Right atrium auricular region (tissue), 2 donors: Measurements from ENCODE around the gene CACNG3. TPM values are rescaled to one million over a fixed set of nuclear protein-coding genes. Genes with fewer than 3 reads are reported as not detected.

Experiments
- DNase-seq: peaks from one replicate; pipeline ENCODE4 v3.0.0-alpha.2; 2019; ENCODE audit warnings: low spot score
- H3K27ac ChIP-seq, 2 donors: fragments of 200-600 bp; sonication (generic); 1 replicate in 1 of 2; 2 replicates in 1 of 2; pipeline ENCODE4 v1.5.1; 2016 to 2019
- H3K27me3 ChIP-seq, 2 donors: fragments of 200-600 bp; sonication (generic); one replicate each; pipeline versions ENCODE4 v1.5.1 to v1.6.0; 2017 to 2019
- H3K36me3 ChIP-seq: fragments of 200-600 bp; sonication (generic); one replicate; pipeline ENCODE4 v1.5.1; 2016
- H3K4me1 ChIP-seq, 2 donors: fragments of 200-600 bp; sonication (generic); one replicate each; pipeline versions ENCODE4 v1.5.1 to v1.6.0; 2017 to 2019
- H3K4me3 ChIP-seq, 2 donors: fragments of 200-600 bp; sonication (generic); 1 replicate in 1 of 2; 2 replicates in 1 of 2; pipeline ENCODE4 v1.5.1; 2017 to 2019; ENCODE audit warnings: mild to moderate bottlenecking in 1 of 2, moderate library complexity in 1 of 2
- H3K9me3 ChIP-seq, 2 donors: fragments of 200-600 bp; sonication (generic); one replicate each; pipeline ENCODE4 v1.5.1; 2019
- total RNA-seq, 2 donors: library from RNA; depleted of rRNA; stranded (reverse); fragments of >200 nt; gene quantifications; one replicate each; pipeline ENCODE4 v1.1.0, GENCODE V29; 2016
- TF ChIP-seq, protein P1 (sequence below), 2 donors: fragments of 200-600 bp; sonication (generic); IDR thresholded peaks; one replicate each; pipeline ENCODE4 v1.5.1; 2019; ENCODE audit warnings: antibody characterized with exemption in 2 of 2

CACNG3 gene
- total RNA-seq, 2 donors from 2014 or later: not detected

DNA sequence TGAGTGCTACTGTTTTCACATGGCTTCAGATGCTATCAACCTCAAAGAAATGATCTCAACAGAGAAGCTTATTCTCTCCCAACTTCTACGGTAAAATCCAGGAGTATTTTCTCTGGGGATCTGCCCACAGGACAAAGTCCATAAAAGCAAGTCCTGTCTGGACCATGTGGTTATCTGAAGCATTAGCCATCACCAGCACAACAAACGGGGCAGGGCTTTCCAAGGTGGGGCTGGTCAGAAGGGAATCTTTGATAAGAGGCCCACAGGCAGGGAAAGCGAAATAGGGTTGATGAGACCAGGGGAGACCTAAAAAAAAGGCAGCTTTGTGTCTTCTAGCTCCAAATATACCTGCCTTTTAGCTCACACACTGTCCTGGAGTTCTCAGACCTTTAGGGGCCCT is 38.7 kb upstream of the CACNG3 start:
- H3K27ac ChIP-seq: no peak overlapping the region
- TF ChIP-seq, protein P1, sequence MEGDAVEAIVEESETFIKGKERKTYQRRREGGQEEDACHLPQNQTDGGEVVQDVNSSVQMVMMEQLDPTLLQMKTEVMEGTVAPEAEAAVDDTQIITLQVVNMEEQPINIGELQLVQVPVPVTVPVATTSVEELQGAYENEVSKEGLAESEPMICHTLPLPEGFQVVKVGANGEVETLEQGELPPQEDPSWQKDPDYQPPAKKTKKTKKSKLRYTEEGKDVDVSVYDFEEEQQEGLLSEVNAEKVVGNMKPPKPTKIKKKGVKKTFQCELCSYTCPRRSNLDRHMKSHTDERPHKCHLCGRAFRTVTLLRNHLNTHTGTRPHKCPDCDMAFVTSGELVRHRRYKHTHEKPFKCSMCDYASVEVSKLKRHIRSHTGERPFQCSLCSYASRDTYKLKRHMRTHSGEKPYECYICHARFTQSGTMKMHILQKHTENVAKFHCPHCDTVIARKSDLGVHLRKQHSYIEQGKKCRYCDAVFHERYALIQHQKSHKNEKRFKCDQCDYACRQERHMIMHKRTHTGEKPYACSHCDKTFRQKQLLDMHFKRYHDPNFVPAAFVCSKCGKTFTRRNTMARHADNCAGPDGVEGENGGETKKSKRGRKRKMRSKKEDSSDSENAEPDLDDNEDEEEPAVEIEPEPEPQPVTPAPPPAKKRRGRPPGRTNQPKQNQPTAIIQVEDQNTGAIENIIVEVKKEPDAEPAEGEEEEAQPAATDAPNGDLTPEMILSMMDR (IDR thresholded peaks at IDR 0.05): no peak
- H3K27me3 ChIP-seq: no peaks in the 10 kb centered on the region
- H3K36me3 ChIP-seq: no peaks in the 10 kb centered on the region
- no peak for DNase-seq
- no peak overlapping the region for H3K4me3 ChIP-seq
- H3K9me3 ChIP-seq: no peaks in the 10 kb centered on the region
- no peaks in the 10 kb centered on the region for H3K4me1 ChIP-seq

DNA sequence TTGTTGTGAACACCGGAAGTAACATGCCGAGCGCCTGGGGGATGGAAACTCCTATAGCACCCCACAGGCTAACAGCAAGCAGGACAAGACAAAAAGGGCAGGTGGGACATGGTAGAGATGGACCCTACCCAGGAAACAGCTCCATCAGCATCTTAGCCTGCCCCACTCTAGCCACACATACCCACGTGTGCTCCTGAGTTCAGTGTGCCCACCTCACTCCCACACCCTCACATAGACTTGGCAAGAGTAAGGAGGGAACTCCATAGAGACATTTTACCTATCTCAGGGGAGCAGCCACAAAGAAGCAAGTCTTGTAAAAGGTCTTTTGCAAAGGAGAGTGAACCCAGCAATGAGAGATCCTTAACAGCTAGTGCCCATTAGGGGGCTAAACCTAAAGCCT is 37.8 kb upstream of the CACNG3 start:
- TF ChIP-seq, protein P1 (IDR thresholded peaks at IDR 0.05): no peak
- H3K27ac ChIP-seq: no peak overlapping the region

DNA sequence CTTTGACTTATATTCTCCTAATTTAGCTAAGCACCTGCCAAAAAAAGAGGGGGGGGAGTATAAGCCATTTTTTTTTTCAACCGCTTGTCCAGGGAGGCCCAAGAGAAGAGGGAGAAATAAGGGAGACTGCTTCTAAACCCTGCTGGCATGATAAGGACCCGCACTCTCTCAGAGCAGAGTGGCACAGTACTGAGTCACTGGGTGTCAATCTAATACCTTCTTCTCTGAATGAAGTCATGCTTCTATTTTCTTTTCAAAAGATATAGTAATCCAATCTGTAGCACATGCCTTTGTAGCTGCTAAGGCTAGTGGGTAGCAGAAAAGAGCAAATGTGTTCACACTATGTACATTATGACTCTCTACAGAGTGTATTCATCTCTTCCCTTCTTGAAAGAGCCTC is 34.9 kb upstream of the CACNG3 start:
- Histone ChIP-seq H3K27me3 (no peaks in the 10 kb centered on the region), H3K4me3 (no peak overlapping the region), H3K4me1 (no peaks in the 10 kb centered on the region), H3K27ac (peak overlapping the region in 1 of 2 donors; percentile 78), H3K9me3 (peaks cover 0 to 4% of the 10 kb centered on the region in 2 donors), H3K36me3 (no peaks in the 10 kb centered on the region)
- TF ChIP-seq, protein P1 (IDR thresholded peaks at IDR 0.05): no peak
- DNase-seq: no peak

More for the DNA sequence above, 37.8 kb upstream of the CACNG3 start:
- Histone ChIP-seq H3K4me1 (no peaks in the 10 kb centered on the region), H3K36me3 (no peaks in the 10 kb centered on the region), H3K27me3 (no peaks in the 10 kb centered on the region), H3K4me3 (no peak overlapping the region), H3K9me3 (no peaks in the 10 kb centered on the region)
- no peak for DNase-seq

DNA sequence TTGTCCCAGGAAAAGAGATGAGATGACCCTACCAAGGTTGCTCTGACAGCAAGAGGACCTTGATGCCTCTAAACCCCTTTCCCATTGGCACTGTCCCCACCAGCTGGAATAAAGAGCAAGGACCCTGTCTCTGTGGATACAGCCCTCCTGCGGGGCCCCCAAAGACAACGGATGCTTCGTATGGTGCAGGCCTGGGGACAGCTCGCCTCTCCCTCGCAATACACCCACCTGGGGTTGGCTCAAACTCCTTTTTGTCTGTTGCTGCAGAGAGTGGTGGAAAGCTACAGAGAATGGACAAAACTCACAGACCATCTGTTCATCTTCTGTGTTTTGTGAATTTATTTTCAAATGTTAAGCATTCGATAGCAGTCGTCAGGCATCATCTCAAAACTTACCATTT is 27.6 kb upstream of the CACNG3 start:
- H3K36me3 ChIP-seq: no peaks in the 10 kb centered on the region
- TF ChIP-seq, protein P1 (IDR thresholded peaks at IDR 0.05): no peak
- H3K9me3 ChIP-seq: peaks cover 0 to 4% of the 10 kb centered on the region in 2 donors
- H3K4me3 ChIP-seq: no peak overlapping the region
- no peaks in the 10 kb centered on the region for H3K27me3 ChIP-seq
- DNase-seq: no peak
- no peak overlapping the region for H3K27ac ChIP-seq
- no peaks in the 10 kb centered on the region for H3K4me1 ChIP-seq

DNA sequence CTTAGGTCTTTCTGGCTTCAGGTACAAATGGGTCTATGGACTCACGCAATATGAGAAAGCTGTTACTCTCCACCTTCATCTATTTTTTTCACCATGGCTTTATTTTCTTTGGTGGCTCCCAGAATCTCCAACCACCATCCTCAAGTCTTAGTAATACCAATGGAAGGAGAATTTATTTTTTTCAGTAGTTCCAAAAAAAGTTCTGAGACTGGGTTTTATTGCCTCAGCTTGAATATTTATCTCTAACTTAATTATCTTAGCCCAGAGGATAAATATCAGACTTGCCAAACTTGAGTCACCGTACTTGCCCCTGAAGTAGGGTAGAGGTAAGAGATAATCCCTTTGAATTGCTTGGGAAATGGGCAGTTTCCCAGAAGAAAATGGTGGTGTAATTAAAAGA is 23.2 kb upstream of the CACNG3 start:
- peaks cover 0 to 7% of the 10 kb centered on the region in 2 donors for H3K9me3 ChIP-seq
- H3K36me3 ChIP-seq: no peaks in the 10 kb centered on the region
- H3K27ac ChIP-seq: no peak overlapping the region
- no peaks in the 10 kb centered on the region for H3K4me1 ChIP-seq
- TF ChIP-seq, protein P1 (IDR thresholded peaks at IDR 0.05): no peak
- no peak overlapping the region for H3K4me3 ChIP-seq
- no peaks in the 10 kb centered on the region for H3K27me3 ChIP-seq
- DNase-seq: no peak

DNA sequence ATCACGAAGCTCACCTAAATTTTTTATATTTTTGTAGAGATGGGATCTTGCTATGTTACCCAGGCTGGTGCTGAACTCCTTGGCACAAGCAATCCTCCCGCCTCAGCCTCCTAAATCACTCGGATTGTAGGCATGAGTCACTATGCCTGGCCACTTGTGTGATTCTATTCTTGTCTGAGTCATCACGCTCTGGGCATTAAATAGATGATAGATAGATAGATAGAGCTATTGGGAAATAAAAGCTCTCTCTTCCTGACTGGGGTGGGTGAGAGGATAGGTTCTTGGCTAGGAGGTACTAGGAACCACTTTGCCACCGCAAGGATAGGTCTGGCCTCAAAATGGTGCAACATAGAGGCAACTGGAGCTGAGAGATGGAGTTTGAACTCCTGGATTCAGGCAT is 21.4 kb upstream of the CACNG3 start:
- H3K4me1 ChIP-seq: no peaks in the 10 kb centered on the region
- H3K27ac ChIP-seq: no peak overlapping the region
- TF ChIP-seq, protein P1 (IDR thresholded peaks at IDR 0.05): no peak
- no peak for DNase-seq
- peaks cover 0 to 7% of the 10 kb centered on the region in 2 donors for H3K9me3 ChIP-seq
- no peaks in the 10 kb centered on the region for H3K36me3 ChIP-seq
- no peak overlapping the region for H3K4me3 ChIP-seq
- H3K27me3 ChIP-seq: no peaks in the 10 kb centered on the region
